OCI-LY7 (cell line): Measurements from ENCODE around the gene ELOVL5. TPM values are rescaled to one million over a fixed set of nuclear protein-coding genes. Genes with fewer than 3 reads are reported as not detected.

ENCODE experiments used
- BruUV-seq: library from RNA; stranded (reverse); fragments of 400-500 nt; replicated peaks from 2 replicates; lab custom pipeline; 2021; lab: Mats Ljungman, UMichigan
- CTCF ChIA-PET: fragments of 300-600 bp; sonication (Branson Sonifier 250); formaldehyde crosslinking; loops from one replicate; lab custom pipeline; 2022; ENCODE audit warnings: antibody characterized with exemption; ENCODE audit not compliant: unreplicated experiment; lab: Charles Lee
- POLR2A ChIA-PET: fragments of 300-600 bp; sonication (Branson Sonifier 250); formaldehyde crosslinking; loops from one replicate; lab custom pipeline; 2022; ENCODE audit warnings: antibody characterized with exemption; lab: Charles Lee
- DNase-seq: peaks from one replicate; pipeline ENCODE4 v3.0.0-alpha.2; 2015; ENCODE audit warnings: low spot score
- H2AFZ ChIP-seq: fragments of 200-600 bp; sonication (generic), shearing (Covaris generic); 2 replicates; pipeline ENCODE4 v1.6.1; 2014; ENCODE audit warnings: mild to moderate bottlenecking, antibody characterized with exemption, low read length, moderate library complexity
- H3K27ac ChIP-seq: fragments of 200-600 bp; sonication (generic); 2 replicates; pipeline ENCODE4 v1.5.1; 2014; ENCODE audit warnings: mixed run types, low read depth, mild to moderate bottlenecking, moderate library complexity, low read length, inconsistent platforms; ENCODE audit not compliant: poor library complexity, severe bottlenecking
- H3K36me3 ChIP-seq: fragments of 200-600 bp; sonication (generic); 2 replicates; pipeline ENCODE4 v1.6.1; 2014; ENCODE audit warnings: mild to moderate bottlenecking, antibody characterized with exemption, low read length, moderate library complexity, mixed read lengths; ENCODE audit not compliant: insufficient read depth
- H3K4me1 ChIP-seq: fragments of 200-600 bp; sonication (generic); 2 replicates; pipeline ENCODE4 v1.5.1; 2014; ENCODE audit warnings: mild to moderate bottlenecking, low read length; ENCODE audit not compliant: insufficient read depth, poor library complexity, severe bottlenecking
- H3K4me2 ChIP-seq: fragments of 200-600 bp; sonication (generic); 2 replicates; pipeline ENCODE4 v1.6.1; 2014; ENCODE audit warnings: mild to moderate bottlenecking, low read length
- H3K4me3 ChIP-seq: fragments of 200-600 bp; sonication (generic); 2 replicates; pipeline ENCODE4 v1.5.1; 2014; ENCODE audit warnings: mild to moderate bottlenecking, low read depth, low read length; ENCODE audit not compliant: poor library complexity, severe bottlenecking
- H3K79me2 ChIP-seq: fragments of 200-600 bp; sonication (generic); 2 replicates; pipeline ENCODE4 v1.6.1; 2016; ENCODE audit warnings: low read depth, mild to moderate bottlenecking, low read length, moderate library complexity, mixed read lengths; ENCODE audit not compliant: insufficient read depth
- H3K9me2 ChIP-seq: fragments of 200-600 bp; sonication (generic); 2 replicates; pipeline ENCODE4 v1.6.1; 2016; ENCODE audit warnings: mild to moderate bottlenecking, low read length, mixed read lengths; ENCODE audit not compliant: insufficient read depth
- H3K9me3 ChIP-seq: fragments of 200-600 bp; sonication (generic); 2 replicates; pipeline ENCODE4 v1.6.1; 2014; ENCODE audit warnings: mild to moderate bottlenecking, mixed run types, low read length, mixed read lengths
- H4K20me1 ChIP-seq: fragments of 200-600 bp; sonication (generic); 2 replicates; pipeline ENCODE4 v1.6.1; 2014; ENCODE audit warnings: mild to moderate bottlenecking, antibody characterized with exemption, low read length, moderate library complexity, mixed read lengths; ENCODE audit not compliant: insufficient read depth
- EZH2phosphoT487 ChIP-seq: fragments of 200-600 bp; sonication (generic); IDR thresholded peaks from 2 replicates; pipeline ENCODE4 v1.6.1; 2018; ENCODE audit warnings: low read depth, borderline replicate concordance, mild to moderate bottlenecking, mixed run types, antibody characterized with exemption, low read length, moderate library complexity, mixed read lengths
- intact Hi-C: fragments of 100-400 bp; cut with micrococcal nuclease; formaldehyde crosslinking; loops from one replicate; pipeline ENCODE4 v1.10.0; 2022; ENCODE audit not compliant: unreplicated experiment
- total RNA-seq, 2 experiments: library from RNA; depleted of rRNA in 1 of 2; stranded (reverse); fragments of >200 nt in 1 of 2; shearing (Covaris generic) in 1 of 2; gene quantifications; 2 replicates each; pipeline ENCODE4 v1.2.3, GENCODE V29; 2014 to 2022
- TF ChIP-seq, protein P1 (sequence below): fragments of 200-600 bp; sonication (generic); conservative IDR thresholded peaks from 2 replicates; pipeline ENCODE4 v1.5.1; 2014; ENCODE audit warnings: mild to moderate bottlenecking, antibody characterized with exemption, low read length, moderate library complexity, mixed read lengths

ELOVL5 gene
- total RNA-seq, 2 experiments from 2014 or later = 66.8 to 97.1 TPM

DNA sequence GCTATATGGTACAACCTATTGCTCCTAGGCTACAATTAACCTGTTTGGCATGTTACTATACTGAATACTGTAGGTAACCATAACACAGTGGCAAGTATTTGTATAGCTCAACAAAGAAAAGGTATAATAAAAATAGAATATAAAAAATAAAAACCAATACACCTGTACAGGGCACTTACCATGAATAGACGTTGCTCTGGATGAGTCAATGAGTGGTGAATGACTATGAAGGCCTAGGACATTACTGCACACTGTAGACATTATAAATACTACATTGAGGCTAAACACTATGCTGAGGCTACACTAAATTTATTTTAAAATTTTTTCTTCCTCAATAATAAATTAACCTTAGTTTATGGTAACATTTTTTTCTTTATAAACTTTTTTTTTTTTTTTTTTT is 18.6 kb downstream of the ELOVL5 start:
- no TSS peak for BruUV-seq
- peaks cover 63% of the 10 kb centered on the region for H3K4me1 ChIP-seq
- peaks cover 42% of the 10 kb centered on the region for H3K36me3 ChIP-seq
- peaks cover 19% of the 10 kb centered on the region for H3K9me3 ChIP-seq
- CTCF ChIA-PET = interaction anchor here (0.7 kb wide), 1 partner anchor 9 kb away, joined by 3 read pairs; no protein-coding TSS in a partner anchor
- H3K4me3 ChIP-seq = no peak overlapping the region
- H3K27ac ChIP-seq = no peak overlapping the region
- no peak for DNase-seq
- POLR2A ChIA-PET = interaction anchor here (0.6 to 2.2 kb wide), 10 partner anchors 8 to 141 kb away, joined by 3 to 21 read pairs (median 6); no protein-coding TSS in a partner anchor
- H4K20me1 ChIP-seq = peaks cover 22% of the 10 kb centered on the region
- H3K9me2 ChIP-seq = no peaks in the 10 kb centered on the region
- H2AFZ ChIP-seq = no peak overlapping the region
- peaks cover 100% of the 10 kb centered on the region for H3K79me2 ChIP-seq
- H3K4me2 ChIP-seq = no peak overlapping the region
- TF ChIP-seq EZH2phosphoT487 = no peak
- TF ChIP-seq, protein P1, sequence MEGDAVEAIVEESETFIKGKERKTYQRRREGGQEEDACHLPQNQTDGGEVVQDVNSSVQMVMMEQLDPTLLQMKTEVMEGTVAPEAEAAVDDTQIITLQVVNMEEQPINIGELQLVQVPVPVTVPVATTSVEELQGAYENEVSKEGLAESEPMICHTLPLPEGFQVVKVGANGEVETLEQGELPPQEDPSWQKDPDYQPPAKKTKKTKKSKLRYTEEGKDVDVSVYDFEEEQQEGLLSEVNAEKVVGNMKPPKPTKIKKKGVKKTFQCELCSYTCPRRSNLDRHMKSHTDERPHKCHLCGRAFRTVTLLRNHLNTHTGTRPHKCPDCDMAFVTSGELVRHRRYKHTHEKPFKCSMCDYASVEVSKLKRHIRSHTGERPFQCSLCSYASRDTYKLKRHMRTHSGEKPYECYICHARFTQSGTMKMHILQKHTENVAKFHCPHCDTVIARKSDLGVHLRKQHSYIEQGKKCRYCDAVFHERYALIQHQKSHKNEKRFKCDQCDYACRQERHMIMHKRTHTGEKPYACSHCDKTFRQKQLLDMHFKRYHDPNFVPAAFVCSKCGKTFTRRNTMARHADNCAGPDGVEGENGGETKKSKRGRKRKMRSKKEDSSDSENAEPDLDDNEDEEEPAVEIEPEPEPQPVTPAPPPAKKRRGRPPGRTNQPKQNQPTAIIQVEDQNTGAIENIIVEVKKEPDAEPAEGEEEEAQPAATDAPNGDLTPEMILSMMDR = no peak
- intact Hi-C loops = no loop called here

DNA sequence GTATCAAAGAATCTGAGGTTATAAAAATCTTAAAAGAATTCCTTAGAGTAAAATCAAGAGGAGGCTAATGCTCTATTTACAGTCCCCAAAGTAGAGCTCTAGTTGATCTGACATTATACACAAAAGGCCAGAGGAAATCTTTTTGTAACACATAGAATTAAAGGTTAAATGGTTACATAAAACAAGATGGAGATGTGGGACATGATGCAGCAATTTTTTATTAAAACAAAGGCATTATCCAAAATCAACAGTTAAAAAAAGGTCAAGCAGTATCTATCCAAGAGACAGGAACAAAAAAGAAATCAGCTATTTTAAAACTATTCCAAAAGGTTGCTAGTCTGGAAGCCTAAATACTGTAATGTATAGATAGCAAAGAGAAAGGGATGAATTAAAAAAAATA is 20.4 kb downstream of the ELOVL5 start:
- TF ChIP-seq, protein P1 = no peak
- TF ChIP-seq EZH2phosphoT487 = no peak
- Histone ChIP-seq H3K9me3 (peaks cover 19% of the 10 kb centered on the region), H3K79me2 (peaks cover 100% of the 10 kb centered on the region), H3K4me3 (no peak overlapping the region), H3K9me2 (no peaks in the 10 kb centered on the region), H2AFZ (no peak overlapping the region), H4K20me1 (peaks cover 15% of the 10 kb centered on the region), H3K4me2 (peak overlapping the region; percentile 27), H3K27ac (no peak overlapping the region), H3K4me1 (peaks cover 46% of the 10 kb centered on the region), H3K36me3 (peaks cover 50% of the 10 kb centered on the region)
- POLR2A ChIA-PET = interaction anchor here (0.8 to 2.2 kb wide), 9 partner anchors 10 to 230 kb away, joined by 3 to 17 read pairs (median 7); no protein-coding TSS in a partner anchor
- BruUV-seq = no TSS peak
- intact Hi-C loops = no loop called here
- no peak for DNase-seq
- CTCF ChIA-PET = no interaction called here

DNA sequence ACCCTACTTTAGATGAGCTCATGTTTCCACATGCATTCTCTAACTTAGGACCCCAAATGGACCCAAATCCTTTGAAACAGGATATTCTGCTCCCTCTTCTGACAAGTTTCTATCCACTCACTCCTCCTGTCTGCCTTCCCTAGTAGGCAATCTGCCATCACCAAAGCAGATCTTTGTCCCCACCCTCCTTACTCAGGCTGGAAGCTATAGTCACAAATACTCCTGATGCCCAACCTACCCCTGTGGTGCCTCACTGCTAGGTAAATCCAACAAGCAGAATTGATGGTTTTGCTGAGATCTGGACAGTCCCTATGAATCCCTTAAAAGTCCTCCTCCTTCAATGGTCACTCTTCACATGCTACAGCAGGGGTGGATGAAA is 21.7 kb downstream of the ELOVL5 start:
- H3K4me2 ChIP-seq = peak overlapping the region; percentile 27
- no peak overlapping the region for H3K27ac ChIP-seq
- H3K36me3 ChIP-seq = peaks cover 36% of the 10 kb centered on the region
- H3K4me1 ChIP-seq = peaks cover 50% of the 10 kb centered on the region
- no peaks in the 10 kb centered on the region for H3K9me2 ChIP-seq
- ChIA-PET CTCF (interaction anchor here (0.5 kb wide), 1 partner anchor 36 kb away, joined by 3 read pairs; no protein-coding TSS in a partner anchor), POLR2A (interaction anchor here (1.3 to 1.6 kb wide), 3 partner anchors 11 to 15 kb away, joined by 3 to 11 read pairs (median 7); no protein-coding TSS in a partner anchor)
- H3K79me2 ChIP-seq = peaks cover 100% of the 10 kb centered on the region
- DNase-seq = no peak
- TF ChIP-seq, protein P1 = no peak
- TF ChIP-seq EZH2phosphoT487 = no peak
- H2AFZ ChIP-seq = no peak overlapping the region
- H4K20me1 ChIP-seq = peaks cover 21% of the 10 kb centered on the region
- no peak overlapping the region for H3K4me3 ChIP-seq
- no TSS peak for BruUV-seq
- intact Hi-C loops = no loop called here
- H3K9me3 ChIP-seq = peaks cover 7% of the 10 kb centered on the region; the same call in 1 of the 2 replicates
